Lung (tissue), 12 donors: Measurements from ENCODE around the gene HSP90AB1. TPM values are rescaled to one million over a fixed set of nuclear protein-coding genes. Genes with fewer than 3 reads are reported as not detected.
A peak's percentile ranks its signal among the peaks of the same experiment; 100 is the strongest.

Experiments used
- ATAC-seq: fragments of 200-7000 bp; cut with Tn5 transposase; one replicate; pipeline ENCODE4 v1.9.1; 2020; ENCODE audit warnings: moderate number of reproducible peaks; ENCODE audit not compliant: insufficient read depth, low FRiP score
- DNase-seq, 3 donors: peaks; one replicate each; pipeline ENCODE4 v3.0.0-alpha.2; 2013 to 2017
- H3K27ac ChIP-seq, 2 donors: one replicate each; pipeline ENCODE4 v1.5.1; 2013; ENCODE audit warnings: mild to moderate bottlenecking in 2 of 2, moderate library complexity in 2 of 2, control low read depth in 1 of 2, inconsistent platforms in 1 of 2, low read depth in 1 of 2, low read length in 1 of 2
- H3K27me3 ChIP-seq, 3 donors: one replicate each; pipeline ENCODE4 v1.5.1; 2013; ENCODE audit warnings: low read length in 2 of 3; ENCODE audit not compliant: control insufficient read depth in 3 of 3, insufficient read depth in 3 of 3
- H3K36me3 ChIP-seq, 4 donors: one replicate each; pipeline ENCODE4 v1.5.1; 2013; ENCODE audit warnings: low read length in 4 of 4, mild to moderate bottlenecking in 1 of 4, moderate library complexity in 1 of 4; ENCODE audit not compliant: control insufficient read depth in 4 of 4, insufficient read depth in 4 of 4
- H3K4me1 ChIP-seq, 5 donors: one replicate each; pipeline ENCODE4 v1.5.1; 2013; ENCODE audit warnings: low read length in 5 of 5, mild to moderate bottlenecking in 2 of 5, moderate library complexity in 1 of 5; ENCODE audit not compliant: control insufficient read depth in 5 of 5, insufficient read depth in 5 of 5
- H3K4me3 ChIP-seq: one replicate; pipeline ENCODE4 v1.5.1; 2013; ENCODE audit warnings: mild to moderate bottlenecking, control low read depth, moderate library complexity
- H3K9ac ChIP-seq, 2 donors: one replicate each; pipeline ENCODE4 v1.5.1; 2013; ENCODE audit warnings: low read length in 2 of 2, control low read depth in 1 of 2; ENCODE audit not compliant: insufficient read depth in 1 of 2
- H3K9me3 ChIP-seq, 4 donors: one replicate each; pipeline ENCODE4 v1.5.1; 2013; ENCODE audit warnings: low read length in 3 of 4, mild to moderate bottlenecking in 1 of 4, moderate library complexity in 1 of 4; ENCODE audit not compliant: control insufficient read depth in 4 of 4, insufficient read depth in 3 of 4
- WGBS, 2 donors: extraction: QIAGEN DNeasy Blood & Tissue Kit; methylation state at CpG; one replicate each; pipeline ENCODE4 v1.1.7; 2013; 5-methylcytosine and 5-hydroxymethylcytosine counted together
- polyA plus RNA-seq, 2 donors: library from polyadenylated mRNA; stranded (reverse); fragments of 200-250 nt; gene quantifications; one replicate each; pipeline ENCODE4 v1.2.1, GENCODE V29; 2013
- total RNA-seq, 2 donors: library from RNA; depleted of rRNA in 1 of 2; stranded (reverse); fragments of >200 nt in 1 of 2; gene quantifications; one replicate each; pipeline ENCODE4 v1.2.1, GENCODE V29; 2014 to 2021
- TF ChIP-seq, protein P1 (sequence below): IDR thresholded peaks from 2 replicates; pipeline ENCODE4 v1.5.1; 2012; ENCODE audit warnings: mild to moderate bottlenecking; ENCODE audit errors: control extremely low read depth, extremely low read depth
- donor health status: control.
- donor health status: control.
- donor health status: Bipolar disorder and iron deficiency.
- donor health status: healthy.
- donor health status: DM: yes; HTN: yes; CAD: no.

HSP90AB1 gene
- total and polyA plus RNA-seq, 4 donors: 289 to 700 (median 509) TPM

DNA sequence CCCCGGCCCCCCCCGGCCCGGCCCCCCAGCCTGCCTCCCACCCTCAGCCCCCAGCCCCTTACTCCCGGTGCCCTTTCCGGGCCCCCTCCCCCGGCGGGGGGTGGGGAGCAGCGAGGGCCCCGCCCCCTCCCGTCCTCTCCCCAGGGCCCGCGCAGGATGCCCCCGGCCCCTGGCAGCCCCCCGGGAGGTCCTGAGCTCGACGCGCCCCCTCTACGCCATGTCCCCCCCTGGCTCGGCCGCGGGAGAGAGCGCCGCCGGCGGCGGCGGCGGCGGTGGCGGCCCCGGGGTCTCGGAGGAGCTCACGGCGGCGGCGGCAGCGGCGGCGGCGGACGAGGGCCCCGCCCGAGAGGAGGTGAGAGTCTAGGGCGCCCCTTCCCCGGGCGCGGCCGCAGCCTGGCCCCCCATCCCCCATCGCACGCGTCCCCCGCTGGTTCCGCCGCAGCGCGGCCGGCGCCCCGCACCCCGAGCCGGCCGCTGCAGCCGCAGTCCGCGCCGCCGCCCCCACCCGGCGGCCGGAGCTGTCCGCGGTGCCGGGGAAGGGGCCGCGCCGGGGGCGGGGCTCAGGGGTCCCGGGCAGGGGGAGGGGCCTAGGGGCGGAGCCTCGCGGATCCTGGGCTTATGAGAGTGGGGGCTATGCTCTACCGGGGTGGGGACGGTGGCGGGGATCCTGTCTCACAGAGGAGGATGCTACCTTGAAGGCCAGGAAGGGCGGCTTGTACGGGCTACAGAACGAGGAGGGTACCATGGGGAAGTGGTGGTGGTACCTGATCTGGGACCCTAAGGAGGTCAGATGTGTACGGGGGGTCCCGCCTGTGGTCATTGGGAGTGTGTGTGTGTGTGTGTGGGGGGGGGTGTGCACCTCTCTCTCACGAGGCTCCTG lies 23.9 kb downstream of the HSP90AB1 start:
- WGBS, 2 donors: 2% methylated on average over 38 to 88 of the region's 90 CpGs
- no peak overlapping the region for H3K27ac ChIP-seq
- H3K9me3 ChIP-seq: peaks cover 0 to 4% (median 0%) of the 10 kb centered on the region in 4 donors
- TF ChIP-seq, protein P1, sequence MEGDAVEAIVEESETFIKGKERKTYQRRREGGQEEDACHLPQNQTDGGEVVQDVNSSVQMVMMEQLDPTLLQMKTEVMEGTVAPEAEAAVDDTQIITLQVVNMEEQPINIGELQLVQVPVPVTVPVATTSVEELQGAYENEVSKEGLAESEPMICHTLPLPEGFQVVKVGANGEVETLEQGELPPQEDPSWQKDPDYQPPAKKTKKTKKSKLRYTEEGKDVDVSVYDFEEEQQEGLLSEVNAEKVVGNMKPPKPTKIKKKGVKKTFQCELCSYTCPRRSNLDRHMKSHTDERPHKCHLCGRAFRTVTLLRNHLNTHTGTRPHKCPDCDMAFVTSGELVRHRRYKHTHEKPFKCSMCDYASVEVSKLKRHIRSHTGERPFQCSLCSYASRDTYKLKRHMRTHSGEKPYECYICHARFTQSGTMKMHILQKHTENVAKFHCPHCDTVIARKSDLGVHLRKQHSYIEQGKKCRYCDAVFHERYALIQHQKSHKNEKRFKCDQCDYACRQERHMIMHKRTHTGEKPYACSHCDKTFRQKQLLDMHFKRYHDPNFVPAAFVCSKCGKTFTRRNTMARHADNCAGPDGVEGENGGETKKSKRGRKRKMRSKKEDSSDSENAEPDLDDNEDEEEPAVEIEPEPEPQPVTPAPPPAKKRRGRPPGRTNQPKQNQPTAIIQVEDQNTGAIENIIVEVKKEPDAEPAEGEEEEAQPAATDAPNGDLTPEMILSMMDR: no peak
- H3K36me3 ChIP-seq: no peaks in the 10 kb centered on the region
- H3K4me3 ChIP-seq: no peak overlapping the region
- peaks cover 0 to 45% (median 28%) of the 10 kb centered on the region in 3 donors for H3K27me3 ChIP-seq
- peaks cover 0 to 3% (median 0%) of the 10 kb centered on the region in 5 donors for H3K4me1 ChIP-seq
- no peak for ATAC-seq
- peak in 1 of 3 donors; percentile 21 for DNase-seq
- no peak overlapping the region for H3K9ac ChIP-seq

DNA sequence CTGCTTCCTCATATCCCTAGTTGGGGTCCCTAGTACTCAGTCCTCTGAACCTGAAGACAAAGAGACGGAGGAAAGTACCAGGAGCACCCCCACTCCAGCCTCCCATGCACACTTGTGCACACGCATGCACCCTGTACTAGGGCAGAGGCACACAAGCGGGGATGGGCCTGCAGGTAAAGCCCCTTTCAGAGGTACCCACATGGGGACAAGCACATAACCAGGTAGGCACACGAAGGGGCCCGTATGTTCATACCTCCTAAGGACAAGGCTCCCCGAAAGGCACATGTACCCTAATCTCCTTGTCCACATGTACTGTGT lies 24.5 kb downstream of the HSP90AB1 start:
- H3K4me3 ChIP-seq: no peak overlapping the region
- peaks cover 0 to 4% (median 0%) of the 10 kb centered on the region in 4 donors for H3K9me3 ChIP-seq
- TF ChIP-seq, protein P1: no peak
- whole genome bisulfite sequencing, 2 donors: 85 to 94% methylated on average over 6 of the region's 6 CpGs
- peaks cover 0 to 9% (median 0%) of the 10 kb centered on the region in 5 donors for H3K4me1 ChIP-seq
- H3K27ac ChIP-seq: no peak overlapping the region
- no peak overlapping the region for H3K9ac ChIP-seq
- DNase-seq (no peak), ATAC-seq (no peak)
- no peaks in the 10 kb centered on the region for H3K36me3 ChIP-seq
- H3K27me3 ChIP-seq: peaks cover 0 to 46% (median 28%) of the 10 kb centered on the region in 3 donors

DNA sequence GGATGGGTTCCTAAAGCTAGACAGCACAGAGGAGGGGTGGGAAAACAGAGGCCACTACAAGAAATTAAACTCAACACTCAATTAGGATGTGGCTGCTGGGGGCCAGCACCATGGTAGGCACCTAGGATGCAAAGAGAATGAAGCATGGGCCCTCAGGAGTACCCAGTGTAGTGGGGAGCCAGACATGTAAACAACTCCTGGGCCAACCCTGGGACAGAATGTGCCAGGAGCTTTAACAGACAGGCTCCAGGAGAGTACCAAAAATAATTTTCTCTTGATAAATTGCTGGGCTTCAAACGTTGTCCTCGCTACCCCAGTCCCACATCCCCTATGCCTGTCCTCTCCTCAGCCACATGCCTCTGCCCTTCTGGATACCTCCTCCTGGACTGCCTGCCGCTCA lies 25.0 kb downstream of the HSP90AB1 start:
- Histone ChIP-seq H3K27me3 (peaks cover 0 to 51% (median 28%) of the 10 kb centered on the region in 3 donors), H3K9me3 (peaks cover 0 to 4% (median 0%) of the 10 kb centered on the region in 4 donors), H3K27ac (no peak overlapping the region), H3K4me3 (no peak overlapping the region), H3K9ac (no peak overlapping the region), H3K4me1 (peaks cover 0 to 12% (median 0%) of the 10 kb centered on the region in 5 donors), H3K36me3 (no peaks in the 10 kb centered on the region)
- TF ChIP-seq, protein P1: no peak
- 62 to 76% methylated on average over 3 of the region's 3 CpGs for WGBS, 2 donors
- ATAC-seq: no peak
- no peak for DNase-seq
